Caki2 (cell line): ENCODE measurements around the gene GTF3C5. TPM values are rescaled to one million over a fixed set of nuclear protein-coding genes. Genes with fewer than 3 reads are reported as not detected.
"Not testable (repeated sequence)": the region's sequence is repeated elsewhere in the genome, so short reads cannot be mapped to it uniquely, and the experiment has no call there.

Experiments
- DNase-seq: peaks from one replicate; pipeline ENCODE4 v3.0.0-alpha.2; 2015; ENCODE audit warnings: low read depth
- in situ Hi-C: cut with HindIII; loops from 2 replicates; pipeline ENCODE4 v1.10.0; 2016; ENCODE audit warnings: low sequenced_read_pairs, low pct_unique_long_range_greater_than_20kb, mixed read lengths
- total RNA-seq: library from RNA; depleted of rRNA; stranded (reverse); fragments of >200 nt; shearing (Covaris generic); gene quantifications from 2 replicates; pipeline ENCODE4 v1.2.3, GENCODE V29; 2014; ENCODE audit warnings: low replicate concordance

The GTF3C5 gene
- total RNA-seq, 1 experiment from 2014 or later: 206 TPM

DNA sequence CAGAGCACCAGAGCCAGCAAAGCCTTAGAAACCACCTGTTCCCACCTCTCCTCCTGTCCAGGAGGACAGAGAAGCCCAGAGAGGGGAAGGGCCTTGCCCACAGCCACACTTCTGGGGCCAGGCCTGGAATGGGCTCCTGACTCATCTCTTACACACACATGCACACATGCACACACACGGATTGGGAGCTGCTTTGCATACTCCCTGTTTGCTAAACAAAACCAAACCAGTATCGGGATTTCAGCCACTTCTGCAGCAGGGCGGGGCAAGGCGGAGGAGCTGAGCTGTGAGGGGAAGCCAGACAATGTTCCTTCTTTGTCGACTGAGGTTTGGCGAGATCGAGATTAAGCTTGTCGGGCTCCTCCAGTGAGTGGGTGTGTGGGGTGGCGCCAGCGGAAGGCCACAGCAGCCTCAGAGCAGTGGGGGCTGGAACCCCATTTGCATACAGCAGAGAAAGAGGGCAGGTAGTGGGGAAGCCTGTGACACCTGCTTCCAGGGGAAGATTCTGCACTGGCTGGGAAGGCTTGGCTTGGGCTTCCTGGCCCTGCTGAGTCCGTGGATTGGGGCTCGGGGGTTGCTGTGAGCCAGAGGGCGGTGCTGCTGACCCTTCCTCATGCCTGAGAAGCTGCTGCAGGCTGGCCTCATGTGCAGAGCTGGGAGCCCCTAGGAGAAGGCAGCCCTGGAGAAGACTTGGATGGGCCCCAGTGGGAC is 36.2 kb upstream of the GTF3C5 start:
- DNase-seq: no peak
- in situ Hi-C loops: no loop called here

DNA sequence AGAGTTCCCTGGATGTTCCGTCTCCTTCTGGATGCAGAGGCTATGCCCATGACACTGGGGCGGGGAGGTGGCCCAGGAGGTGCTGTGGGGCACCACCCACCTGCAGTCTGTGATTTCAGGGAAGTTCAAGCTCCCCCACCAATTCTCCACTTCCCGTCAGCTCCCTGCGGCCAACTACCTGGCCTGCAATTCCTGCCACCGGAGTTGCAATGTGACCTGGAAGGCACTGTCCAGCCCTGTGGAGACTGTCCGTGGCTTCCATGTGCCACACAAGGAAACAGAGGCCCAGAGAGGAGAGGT is 35.7 kb upstream of the GTF3C5 start:
- no peak for DNase-seq
- in situ Hi-C loops: no loop called here

DNA sequence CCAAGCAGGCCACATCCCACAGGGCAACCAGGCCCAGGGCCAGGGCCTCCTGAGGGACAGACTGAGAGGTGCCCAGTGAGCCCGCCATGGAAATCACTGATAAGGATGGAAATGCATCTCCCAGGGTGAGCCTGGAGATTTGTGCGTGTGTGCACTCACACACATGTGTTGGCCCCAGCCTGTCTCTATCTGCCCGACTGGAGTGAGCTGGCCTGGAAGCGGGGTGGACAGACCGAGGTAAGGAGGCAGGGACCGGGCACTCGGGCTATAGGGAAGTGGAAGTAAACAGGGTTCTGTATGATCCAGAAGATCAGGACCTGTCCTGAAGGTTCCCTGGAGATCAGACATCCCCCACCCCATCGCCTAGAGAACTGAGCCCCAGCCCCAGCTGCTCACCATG is 34.9 kb upstream of the GTF3C5 start:
- in situ Hi-C loops: no loop called here
- DNase-seq: no peak

DNA sequence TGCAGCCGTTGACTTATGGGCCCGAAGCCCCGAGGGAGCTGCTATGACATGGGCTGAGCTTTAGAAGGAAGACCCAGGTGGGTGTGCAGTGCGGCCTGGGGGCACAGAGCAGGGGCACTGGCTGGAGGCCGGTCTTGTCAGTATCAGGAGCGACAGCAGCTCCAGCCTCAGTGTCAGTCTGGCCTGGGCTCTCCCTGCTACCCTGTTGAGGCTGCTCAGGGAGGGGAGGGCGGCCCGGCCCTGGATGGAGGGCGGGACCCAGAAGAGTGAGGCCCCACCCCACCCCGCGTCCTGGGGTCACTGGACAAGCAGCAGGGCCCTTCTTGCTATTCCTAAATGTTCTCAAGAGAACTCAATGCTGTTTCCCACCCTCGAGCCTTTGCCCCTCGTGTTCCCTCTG is 34.3 kb upstream of the GTF3C5 start:
- in situ Hi-C loops: no loop called here
- no peak for DNase-seq

DNA sequence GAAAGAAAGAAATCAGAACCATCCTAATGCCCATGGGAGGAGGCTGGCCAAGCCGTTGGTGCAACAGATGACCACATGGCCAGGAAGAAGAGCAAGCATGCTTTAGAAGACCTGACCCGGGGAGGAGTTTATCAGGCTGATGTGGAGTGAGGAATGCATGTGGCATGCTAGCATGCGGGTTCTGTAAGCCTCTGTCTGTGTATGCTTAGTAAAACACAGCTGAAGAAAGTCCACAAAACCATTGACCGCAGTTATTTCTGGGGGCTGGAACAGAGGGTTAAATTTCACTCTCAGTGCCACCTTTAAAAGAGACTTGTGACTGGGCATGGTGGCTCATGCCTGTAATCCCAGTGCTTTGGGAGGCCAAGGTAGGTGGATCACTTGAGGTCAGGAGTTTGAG is 33.2 kb upstream of the GTF3C5 start:
- DNase-seq: no peak

DNA sequence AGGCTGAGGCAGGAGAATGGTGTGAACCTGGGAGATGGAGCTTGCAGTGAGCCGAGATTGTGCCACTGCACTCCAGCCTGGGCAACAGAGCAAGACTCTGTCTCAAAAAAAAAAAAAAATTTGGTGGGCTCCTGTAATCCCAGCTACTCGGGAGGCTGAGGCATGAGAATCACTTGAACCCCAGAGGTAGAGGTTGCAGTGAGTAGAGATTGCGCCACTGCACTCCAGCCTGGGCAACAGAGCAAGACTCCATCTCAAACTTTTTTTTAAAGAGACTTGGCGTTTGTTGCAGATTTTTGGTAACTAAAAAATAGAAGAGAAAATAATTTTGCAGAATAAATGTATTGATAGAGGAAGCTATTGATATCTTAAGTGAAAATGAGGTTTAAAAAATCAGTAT is 32.6 kb upstream of the GTF3C5 start:
- in situ Hi-C loops: not testable (repeated sequence)

More for the DNA sequence above, 33.2 kb upstream of the GTF3C5 start:
- in situ Hi-C loops: no loop called here

DNA sequence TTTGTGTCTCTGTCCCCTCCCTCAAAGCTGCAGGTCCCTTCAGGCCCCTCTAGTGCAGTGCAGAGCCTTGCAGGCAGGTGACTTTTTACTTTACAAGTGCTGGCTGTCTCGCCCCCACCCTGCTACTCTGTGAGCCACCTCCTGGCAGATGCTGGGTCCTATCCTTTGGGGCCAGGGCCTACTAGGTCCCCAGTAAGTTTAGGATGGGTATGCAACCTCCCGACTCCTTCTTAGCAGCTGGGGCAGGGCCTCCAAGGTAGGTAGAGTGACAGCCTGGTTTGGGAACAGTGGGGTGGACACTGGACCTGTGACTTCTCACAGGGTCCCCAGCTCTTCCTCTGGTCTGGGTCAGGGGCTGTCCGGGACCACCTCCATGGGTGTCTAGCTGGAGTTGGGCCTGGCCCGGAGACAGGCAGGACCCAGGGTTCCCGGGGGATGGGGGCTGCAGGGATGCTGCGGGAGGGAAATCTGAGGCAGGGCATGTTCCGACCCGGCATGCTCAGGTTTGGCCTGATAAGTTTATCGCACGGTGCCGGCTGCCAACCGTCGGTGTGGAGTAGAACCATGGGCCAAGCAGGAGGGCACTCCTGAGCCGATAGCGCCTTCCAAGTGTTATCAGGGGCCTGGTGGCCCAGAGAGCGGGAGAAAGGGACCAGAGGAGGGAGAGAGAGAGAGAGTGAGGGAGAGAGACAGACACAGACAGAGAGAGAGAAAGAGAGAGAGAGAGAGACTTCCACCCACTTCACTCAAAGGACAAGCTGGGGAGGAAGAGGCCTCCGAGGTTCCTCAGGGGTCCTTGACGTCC is 31.8 kb upstream of the GTF3C5 start:
- in situ Hi-C loops: no loop called here
- no peak for DNase-seq

More for the DNA sequence above, 32.6 kb upstream of the GTF3C5 start:
- not testable (repeated sequence) for DNase-seq

DNA sequence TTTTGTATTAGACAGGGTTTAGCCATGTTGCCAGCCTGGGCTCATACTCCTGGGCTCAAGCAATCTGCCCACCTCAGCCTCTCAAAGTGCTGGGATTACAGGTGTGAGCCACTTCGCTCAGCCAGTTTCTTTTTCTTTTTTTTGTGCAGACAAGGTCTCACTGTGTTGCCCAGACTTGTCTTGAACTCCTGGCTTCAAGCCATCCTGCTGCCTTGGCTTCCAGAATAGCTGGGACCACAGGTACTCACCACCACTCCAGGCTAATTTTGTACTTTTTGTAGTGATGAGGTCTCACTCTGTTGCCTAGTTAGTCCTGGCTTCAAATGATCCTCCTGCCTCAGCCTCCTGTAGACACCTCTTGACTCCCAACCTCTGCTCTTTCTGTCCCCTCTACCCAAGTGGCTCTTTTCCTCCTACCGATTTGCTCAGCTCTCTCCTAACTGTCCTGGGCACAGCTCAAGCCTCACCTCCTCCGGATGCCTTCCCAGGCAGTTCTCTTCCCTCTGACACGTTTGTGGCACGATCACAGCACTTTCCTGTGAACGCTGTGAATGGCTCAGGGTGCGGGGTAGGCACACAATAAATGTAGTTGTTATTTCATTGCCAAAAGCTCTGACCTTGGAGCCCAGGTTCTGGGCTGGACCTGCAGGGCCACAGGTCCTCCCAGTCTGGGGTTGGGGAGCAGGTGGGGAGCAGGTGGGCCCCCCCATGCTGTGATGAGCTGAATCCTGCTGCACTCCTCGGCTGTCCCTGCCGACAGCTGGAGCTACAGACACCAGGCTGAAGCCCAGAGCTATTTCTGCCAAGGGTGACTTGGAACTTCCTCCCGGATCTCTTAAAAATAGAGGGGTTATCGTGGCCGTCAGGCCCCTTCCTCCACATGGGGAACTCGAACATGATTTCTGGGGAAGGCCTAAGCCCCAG is 28.4 kb upstream of the GTF3C5 start:
- in situ Hi-C loops: no loop called here
- no peak for DNase-seq

DNA sequence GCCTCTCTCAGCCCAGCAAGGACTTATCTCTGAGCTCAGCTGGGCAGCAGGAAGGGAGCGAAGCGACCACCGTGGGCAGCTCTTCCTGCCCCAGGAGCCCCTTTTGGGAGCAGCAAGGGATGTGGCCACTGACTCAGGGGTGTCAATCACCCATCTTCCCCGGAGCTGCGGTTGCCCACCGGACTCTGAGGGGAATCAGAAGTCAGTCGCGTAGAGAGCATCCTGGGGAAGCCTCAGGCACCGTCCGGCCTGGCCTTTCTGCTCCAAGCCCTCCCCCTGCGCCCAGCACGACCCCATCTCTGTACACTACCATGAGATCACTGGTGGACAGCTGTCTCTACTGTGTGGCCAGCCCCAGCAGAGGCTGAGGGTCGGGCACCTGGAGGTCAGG is 27.7 kb upstream of the GTF3C5 start:
- in situ Hi-C loops: no loop called here
- no peak for DNase-seq

DNA sequence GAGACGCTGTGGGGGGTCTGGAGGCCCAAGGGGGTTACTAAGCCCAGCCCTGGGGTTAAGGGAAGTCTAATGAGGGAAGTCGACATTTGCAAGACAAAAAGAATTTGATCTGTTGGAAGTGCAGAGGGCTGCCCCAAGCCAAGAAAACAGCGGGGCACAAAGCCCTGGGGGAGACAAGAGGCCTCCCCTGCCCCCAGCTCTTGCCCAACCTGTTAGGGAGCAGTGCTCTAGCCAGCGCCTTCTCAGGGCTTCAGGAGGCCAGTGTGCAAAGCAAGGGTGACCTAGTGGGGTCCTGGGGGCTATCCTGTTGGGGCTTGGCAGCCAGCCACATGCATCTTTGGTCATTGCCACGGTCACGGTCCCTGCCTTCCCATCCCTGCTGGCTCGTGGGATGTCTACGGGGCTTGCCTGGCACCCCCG is 27.1 kb upstream of the GTF3C5 start:
- no peak for DNase-seq
- in situ Hi-C loops: no loop called here

DNA sequence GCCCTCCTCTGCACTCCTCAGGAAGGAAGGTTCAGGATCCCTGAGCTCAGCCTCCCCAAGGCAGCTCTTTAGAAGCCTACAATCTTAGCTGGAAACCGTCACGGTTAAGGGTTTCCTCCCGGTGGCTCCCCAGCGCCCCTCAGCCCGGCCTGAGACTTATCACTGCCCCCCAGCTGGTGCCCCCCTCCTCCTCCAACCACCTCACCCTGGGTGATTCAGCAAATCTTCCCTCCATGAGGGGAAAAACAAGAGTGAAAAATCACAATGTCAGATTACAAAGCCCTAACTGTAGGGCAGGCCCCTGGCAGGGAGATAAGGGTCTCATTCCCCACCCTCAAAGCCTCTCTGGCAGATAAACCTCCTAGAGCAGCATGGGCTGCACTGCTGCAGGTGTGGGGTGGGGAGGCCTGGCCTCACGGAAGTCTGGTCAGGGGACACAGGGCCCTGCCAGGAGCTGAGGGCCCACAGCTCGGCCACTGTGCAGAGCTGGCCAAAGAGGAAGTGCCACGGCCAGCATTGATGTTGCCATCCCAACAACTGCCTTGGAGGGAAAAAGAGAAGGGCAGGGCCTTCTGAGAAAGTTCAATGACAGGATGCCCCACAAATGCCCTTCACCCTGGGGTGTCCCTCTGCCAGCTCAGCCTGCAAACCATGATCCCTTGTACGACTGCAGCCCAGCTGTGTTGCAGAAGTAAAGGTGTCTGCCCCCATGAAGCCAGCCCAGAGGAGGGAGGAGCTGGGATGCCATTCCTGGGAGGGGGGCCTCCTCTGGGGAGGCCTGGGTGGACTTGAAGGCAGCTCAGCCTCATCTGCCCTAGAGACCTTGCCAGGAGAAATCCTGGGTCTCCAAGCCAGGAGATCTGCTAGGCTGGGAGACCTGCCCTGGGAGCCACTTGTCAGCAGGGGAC is 26.5 kb upstream of the GTF3C5 start:
- in situ Hi-C loops: no loop called here

DNA sequence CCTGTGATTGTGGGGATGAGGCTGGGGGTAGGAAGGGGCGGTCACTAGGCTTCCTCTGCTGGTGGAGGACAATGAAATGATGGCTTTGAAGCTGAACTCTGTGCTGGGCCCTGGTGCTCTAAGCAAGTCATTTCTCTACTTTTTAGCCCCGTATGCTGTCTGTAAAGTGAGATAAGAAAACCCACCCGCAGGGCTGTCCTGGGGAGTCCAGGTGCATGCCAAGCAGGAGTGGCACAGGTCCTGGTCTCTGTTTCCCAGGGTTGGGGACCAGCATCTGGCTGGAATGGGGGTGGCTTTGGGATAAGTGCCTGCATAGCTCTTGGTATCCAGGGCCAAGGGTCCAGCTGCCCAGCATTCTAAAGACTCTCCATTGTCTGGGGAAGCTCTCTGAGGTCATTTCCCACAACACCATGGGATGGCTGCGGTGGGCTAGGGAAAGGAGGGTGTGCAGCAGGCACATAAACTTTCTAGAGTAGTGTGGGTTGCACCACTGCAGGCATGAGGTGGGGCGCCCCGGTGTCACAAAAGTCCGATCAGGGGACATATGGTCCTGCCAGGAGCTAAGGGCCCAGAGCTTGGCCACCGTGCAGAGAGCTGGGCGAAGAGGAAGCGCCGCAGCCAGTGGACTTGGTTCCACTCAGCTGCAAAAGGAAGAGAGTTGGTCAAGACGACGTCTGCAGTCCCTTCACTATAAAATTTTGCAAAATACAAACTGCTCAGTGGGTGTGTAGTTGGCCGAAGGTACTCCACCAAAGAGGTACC is 25.6 kb upstream of the GTF3C5 start:
- no peak for DNase-seq
- in situ Hi-C loops: no loop called here

More for the DNA sequence above, 26.5 kb upstream of the GTF3C5 start:
- no peak for DNase-seq

DNA sequence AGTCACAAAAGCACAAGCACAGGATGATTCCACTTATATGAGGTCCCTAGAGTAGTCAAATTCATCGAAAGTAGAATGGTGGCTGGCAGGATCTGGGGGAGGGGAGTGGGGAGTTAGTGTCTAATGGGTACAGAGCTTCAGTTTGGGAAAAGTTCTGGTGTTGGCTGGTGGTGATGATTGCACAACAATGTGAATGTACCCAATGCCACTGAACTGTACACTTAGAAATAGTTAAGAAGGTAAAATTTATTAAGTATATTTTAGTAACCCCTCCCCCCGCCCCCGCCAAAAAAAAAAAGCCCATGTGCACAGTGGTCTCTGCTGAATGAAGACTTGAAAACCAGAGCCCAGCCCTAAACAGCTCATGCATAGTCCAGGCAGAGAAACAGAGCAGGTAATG is 24.8 kb upstream of the GTF3C5 start:
- in situ Hi-C loops: no loop called here
- no peak for DNase-seq

DNA sequence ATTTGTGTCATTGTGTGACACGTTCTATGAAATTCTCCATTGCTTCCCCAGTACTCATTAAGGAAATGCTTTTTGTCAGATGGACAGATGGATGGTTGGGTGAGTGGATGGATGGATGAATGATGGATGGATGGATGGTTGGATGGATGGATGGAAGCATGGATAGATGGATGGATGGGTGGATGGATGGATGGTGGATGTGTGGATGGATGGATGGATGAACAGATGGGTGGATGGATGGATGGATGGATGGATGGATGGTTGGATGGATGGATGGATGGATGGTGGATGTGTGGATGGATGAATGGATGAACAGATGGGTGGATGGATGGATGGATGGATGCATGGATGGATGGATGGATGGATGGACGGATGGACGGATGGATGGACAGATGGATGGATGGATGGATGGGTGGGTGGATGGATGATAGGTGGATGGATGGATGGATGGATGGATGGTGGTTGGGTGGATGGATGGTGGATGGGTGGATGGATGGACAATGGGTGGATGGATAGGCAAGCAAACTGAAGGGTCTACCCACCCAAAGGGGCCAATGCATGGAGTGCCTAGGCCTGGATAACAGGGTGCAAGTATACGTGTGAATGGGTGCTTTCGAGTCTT is 24.0 kb upstream of the GTF3C5 start:
- no peak for DNase-seq
- in situ Hi-C loops: no loop called here

DNA sequence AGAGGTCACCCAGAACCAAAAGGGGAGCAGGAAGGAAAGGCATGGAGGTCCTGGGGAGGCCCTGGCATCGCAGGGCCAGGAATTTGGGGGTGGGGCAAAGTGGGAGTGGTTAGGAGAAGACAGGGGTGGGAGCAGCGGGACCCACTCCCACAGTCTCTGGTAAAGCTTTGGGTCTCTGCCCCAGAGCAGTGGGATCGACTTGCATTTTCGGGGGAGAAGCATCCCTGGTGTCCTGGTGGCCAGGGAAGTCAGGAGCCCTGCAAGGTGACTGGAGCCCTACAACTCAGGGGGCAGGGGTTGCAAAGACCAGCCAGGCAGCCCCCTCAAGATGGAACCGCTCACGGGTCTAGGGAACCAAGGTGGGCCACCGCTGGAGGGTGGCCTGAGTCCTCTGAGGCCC is 22.4 kb upstream of the GTF3C5 start:
- DNase-seq: no peak
- in situ Hi-C loops: no loop called here

DNA sequence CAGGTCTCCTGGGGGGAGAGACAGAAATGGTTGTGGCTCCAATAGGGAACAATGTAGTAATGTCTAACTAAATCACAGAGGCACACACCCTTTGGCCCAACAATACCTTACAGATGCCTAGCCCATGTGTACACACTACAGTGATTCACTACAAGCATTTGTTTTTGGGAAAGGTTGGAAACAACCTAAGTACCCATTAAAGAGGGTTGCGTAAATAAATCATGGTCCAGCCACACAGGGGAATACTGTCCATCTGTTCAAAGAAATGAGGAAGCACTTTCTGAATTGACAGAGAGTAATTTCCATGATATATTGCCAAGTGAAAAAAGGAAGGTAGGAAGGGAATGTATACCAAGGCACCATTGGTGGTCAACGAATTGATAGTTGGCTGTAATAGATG is 22.0 kb upstream of the GTF3C5 start:
- in situ Hi-C loops: no loop called here
- DNase-seq: no peak
